ENCODE results near the gene TFDP1.
"Not testable (repeated sequence)": the region's sequence is repeated elsewhere in the genome, so short reads cannot be mapped to it uniquely, and the experiment has no call there.

Gene TFDP1

GRCh38 chr13:113621498-113621897 lies 36.9 kb downstream of the TFDP1 start:
- TF ChIP-seq CTCF (IDR thresholded peaks at IDR 0.05; ENCODE audit: low read depth, low read length): peak; percentile 34
- peak; percentile 25 for DNase-seq (ENCODE audit: low read depth)
- H3K4me3 ChIP-seq (ENCODE audit: low read depth, low read length): not testable (repeated sequence)

- not testable (repeated sequence) for DNase-seq (ENCODE audit: low read depth); H3K4me3 ChIP-seq (ENCODE audit: low read depth, low read length)
These were observed 37.5 kb downstream of the TFDP1 start for GRCh38 chr13:113621986-113622550.

GRCh38 chr13:113622791-113623490 lies 38.4 kb downstream of the TFDP1 start:
- H3K4me3 ChIP-seq (ENCODE audit: low read depth, low read length): no peak overlapping the region

GRCh38 chr13:113623491-113624234 lies 39.1 kb downstream of the TFDP1 start:
- TF ChIP-seq POLR2A (IDR thresholded peaks at IDR 0.05; ENCODE audit: extremely low read depth, insufficient read length): no peak
- no peak for TF ChIP-seq MAX (IDR thresholded peaks at IDR 0.05; ENCODE audit: low read depth, low read length)
- TF ChIP-seq CTCF (IDR thresholded peaks at IDR 0.05; ENCODE audit: low read depth, low read length): no peak
- no peak for TF ChIP-seq MYC (IDR thresholded peaks at IDR 0.05; ENCODE audit: low read depth, low read length)
- no peak for DNase-seq (ENCODE audit: low read depth)

More at GRCh38 chr13:113622791-113623490, 38.4 kb downstream of the TFDP1 start:
- DNase-seq (ENCODE audit: low read depth): no peak
- TF ChIP-seq POLR2A (IDR thresholded peaks at IDR 0.05; ENCODE audit: extremely low read depth, insufficient read length) (no peak), MAX (IDR thresholded peaks at IDR 0.05; ENCODE audit: low read depth, low read length) (no peak), MYC (IDR thresholded peaks at IDR 0.05; ENCODE audit: low read depth, low read length) (no peak), CTCF (IDR thresholded peaks at IDR 0.05; ENCODE audit: low read depth, low read length) (no peak)

GRCh38 chr13:113624235-113624587 lies 39.7 kb downstream of the TFDP1 start:
- no peak for DNase-seq (ENCODE audit: low read depth)
- TF ChIP-seq MYC (IDR thresholded peaks at IDR 0.05; ENCODE audit: low read depth, low read length) (no peak), CTCF (IDR thresholded peaks at IDR 0.05; ENCODE audit: low read depth, low read length) (no peak), POLR2A (IDR thresholded peaks at IDR 0.05; ENCODE audit: extremely low read depth, insufficient read length) (no peak), MAX (IDR thresholded peaks at IDR 0.05; ENCODE audit: low read depth, low read length) (no peak)
- H3K4me3 ChIP-seq (ENCODE audit: low read depth, low read length): no peak overlapping the region

More at GRCh38 chr13:113623491-113624234, 39.1 kb downstream of the TFDP1 start:
- H3K4me3 ChIP-seq (ENCODE audit: low read depth, low read length): no peak overlapping the region

- H3K4me3 ChIP-seq (ENCODE audit: low read depth, low read length); DNase-seq (ENCODE audit: low read depth): not testable (repeated sequence)
These were observed 40.2 kb downstream of the TFDP1 start for GRCh38 chr13:113624640-113625304.

Measured in NB4 (cell line).